ENCODE measurements around the gene ATOX1. TPM values are rescaled to one million over a fixed set of nuclear protein-coding genes. Genes with fewer than 3 reads are reported as not detected.

ATOX1 gene
- 85.0 and 99.2 TPM in 2 replicates for total RNA-seq

GRCh38 chr5:151758430-151759241 is at the start of gene ATOX1:
TSS of gene ATOX1 (minus strand) at chr5:151758631. CDS start at chr5:151758551, 80 bp downstream.

GRCh38 chr5:151771259-151772028 is 13.0 kb upstream of the ATOX1 start, which contains the start of gene G3BP1:
TSS of gene G3BP1 (plus strand) at chr5:151771954. CDS start at chr5:151786621, 14,667 bp downstream.

Other genes starting within 250 kb of the ATOX1 start
- gene FAT2, start 167.3 kb downstream of the ATOX1 start, total RNA-seq: under 0.01 and 0.09 TPM in 2 replicates
- 615 and 832 TPM in 2 replicates for gene SPARC, start 71.7 kb downstream of the ATOX1 start, total RNA-seq
- 89.2 and 113 TPM in 2 replicates for gene G3BP1, start 13.3 kb upstream of the ATOX1 start, total RNA-seq
- not detected in 2 replicates for gene GLRA1, start 166.2 kb upstream of the ATOX1 start, total RNA-seq